NB4 (cell line): Measurements from ENCODE around the gene EID1.
A peak's percentile ranks its signal among the peaks of the same experiment; 100 is the strongest.

Experiments
- DNase-seq: peaks from one replicate; pipeline ENCODE4 v3.0.0; 2010; ENCODE audit warnings: low read depth
- H3K4me3 ChIP-seq: one replicate; pipeline ENCODE4 v1.5.1; 2011; ENCODE audit warnings: mild to moderate bottlenecking, low read depth, low read length, moderate library complexity
- CTCF ChIP-seq: IDR thresholded peaks from one replicate; pipeline ENCODE4 v1.5.1; 2012; ENCODE audit warnings: low read depth, low read length
- MAX ChIP-seq: IDR thresholded peaks from 2 replicates; pipeline ENCODE4 v1.6.1; 2011; ENCODE audit warnings: low read depth, low read length
- MYC ChIP-seq: IDR thresholded peaks from 2 replicates; pipeline ENCODE4 v1.6.1; 2011; ENCODE audit warnings: low read depth, low read length
- POLR2A ChIP-seq: IDR thresholded peaks from 2 replicates; pipeline ENCODE4 v1.6.1; 2011; ENCODE audit warnings: mild to moderate bottlenecking; ENCODE audit not compliant: insufficient read length; ENCODE audit errors: extremely low read depth

The EID1 gene

DNA sequence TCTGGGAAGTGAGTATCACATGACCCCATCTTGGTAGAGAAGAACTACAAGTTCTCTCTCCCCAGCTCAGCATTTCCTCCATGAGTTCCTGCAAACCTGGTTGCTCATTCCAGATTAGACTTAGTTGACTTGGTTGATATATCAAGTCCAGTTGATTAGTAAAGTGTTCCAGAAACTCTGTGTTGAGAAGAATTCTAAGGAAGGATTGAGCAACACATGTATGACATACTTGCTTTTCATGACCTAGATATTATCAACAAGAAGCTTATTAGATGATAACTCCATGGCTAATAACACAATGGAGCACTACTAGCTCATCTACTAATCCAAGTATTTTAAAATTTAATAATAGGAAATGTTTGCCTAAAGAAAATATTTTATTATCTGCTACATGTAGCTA, 6.4 kb upstream of the EID1 start:
- no peak for DNase-seq
- H3K4me3 ChIP-seq = no peak overlapping the region
- TF ChIP-seq MAX = no peak
- no peak for TF ChIP-seq POLR2A

- no peak for TF ChIP-seq POLR2A
- TF ChIP-seq CTCF = no peak
- no peak for TF ChIP-seq MYC
- TF ChIP-seq MAX = no peak
- no peak overlapping the region for H3K4me3 ChIP-seq
- no peak for DNase-seq
Observed at GRCh38 chr15:48872632-48873031, 5.3 kb upstream of the EID1 start.

GRCh38 chr15:48875241-48875960, 2.5 kb upstream of the EID1 start:
- TF ChIP-seq MAX (no peak), CTCF (no peak), POLR2A (no peak), MYC (no peak)
- DNase-seq = no peak
- H3K4me3 ChIP-seq = no peak overlapping the region

DNA sequence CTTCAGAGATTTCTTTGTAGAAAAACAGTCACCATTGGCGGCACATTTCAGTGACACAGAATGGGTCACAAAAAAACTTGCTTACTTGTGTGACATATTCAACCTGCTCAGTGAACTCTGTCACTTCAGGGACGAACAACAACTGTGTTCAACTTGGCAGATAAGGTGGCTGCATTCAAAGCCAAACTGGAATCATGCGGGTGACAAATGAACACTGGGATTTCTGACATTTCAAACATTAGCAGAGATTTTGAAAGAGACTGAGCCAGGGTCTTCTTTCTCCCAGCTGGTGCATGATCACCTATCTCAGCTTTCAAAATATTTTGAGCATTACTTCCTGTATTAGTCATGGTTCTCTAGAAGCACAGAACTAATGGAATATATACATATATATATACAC, 1.9 kb upstream of the EID1 start:
- TF ChIP-seq CTCF (no peak), POLR2A (no peak), MAX (no peak), MYC (no peak)
- no peak for DNase-seq
- H3K4me3 ChIP-seq = no peak overlapping the region

DNA sequence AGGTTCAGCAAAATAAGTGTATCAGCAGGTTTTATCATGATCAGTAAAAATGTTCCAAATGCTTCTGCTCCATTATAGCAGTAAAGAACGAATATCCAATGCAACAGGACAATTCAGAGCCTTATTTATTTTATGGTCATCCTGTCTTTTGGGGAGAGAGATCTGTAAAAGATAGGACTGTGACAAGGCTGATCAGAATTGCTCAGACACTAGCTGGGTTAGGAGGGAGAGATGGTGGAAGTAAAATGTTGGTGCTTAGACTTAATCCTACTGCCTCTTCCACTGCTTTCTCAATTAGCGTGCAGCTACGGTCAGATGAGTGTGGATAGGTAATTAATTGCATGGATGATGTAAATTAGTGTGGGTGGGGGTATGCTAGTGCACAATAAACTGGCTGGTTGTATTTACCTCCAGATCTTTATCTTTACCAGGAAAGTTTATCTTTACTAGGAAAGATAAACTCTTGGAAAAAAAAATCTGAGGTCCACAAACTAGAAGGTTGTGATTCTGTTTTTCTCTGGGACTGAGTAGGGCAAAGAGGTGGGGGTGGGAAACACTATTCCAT, 2.2 kb downstream of the EID1 start:
- no peak for DNase-seq
- peak overlapping the region; percentile 91 for H3K4me3 ChIP-seq
- TF ChIP-seq CTCF (no peak), MAX (no peak), MYC (no peak), POLR2A (no peak)

DNA sequence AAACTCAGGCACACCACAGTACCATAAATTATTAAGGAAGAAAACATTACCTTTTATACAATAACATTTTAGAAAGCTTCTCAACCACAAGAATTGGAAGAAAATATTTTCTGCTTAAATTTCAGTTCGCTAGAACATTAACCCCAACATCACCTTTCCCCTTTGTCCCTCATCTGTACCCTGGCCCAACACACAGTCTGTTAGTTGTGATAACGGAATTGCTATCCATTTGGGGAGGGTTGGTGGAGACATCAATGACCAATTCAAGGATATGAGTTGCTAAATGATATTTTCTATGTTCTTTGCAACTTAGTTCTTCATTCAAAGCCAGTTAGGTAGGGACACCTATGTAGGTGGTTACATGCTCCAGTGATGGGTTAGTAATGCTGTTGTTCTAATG, 5.8 kb downstream of the EID1 start:
- no peak overlapping the region for H3K4me3 ChIP-seq
- TF ChIP-seq MYC (no peak), CTCF (no peak), MAX (no peak), POLR2A (no peak)
- no peak for DNase-seq
